HEK293T (cell line): Measurements from ENCODE around the gene PRKCB.

Experiments
- NFRKB ChIP-seq: fragments of 450-650 bp; IDR thresholded peaks from 2 replicates; pipeline ENCODE4 v1.6.1; 2016; ENCODE audit warnings: mild to moderate bottlenecking, moderate library complexity
- ZNF384 ChIP-seq: fragments of 450-650 bp; IDR thresholded peaks from 2 replicates; pipeline ENCODE4 v1.6.1; 2016

DNA sequence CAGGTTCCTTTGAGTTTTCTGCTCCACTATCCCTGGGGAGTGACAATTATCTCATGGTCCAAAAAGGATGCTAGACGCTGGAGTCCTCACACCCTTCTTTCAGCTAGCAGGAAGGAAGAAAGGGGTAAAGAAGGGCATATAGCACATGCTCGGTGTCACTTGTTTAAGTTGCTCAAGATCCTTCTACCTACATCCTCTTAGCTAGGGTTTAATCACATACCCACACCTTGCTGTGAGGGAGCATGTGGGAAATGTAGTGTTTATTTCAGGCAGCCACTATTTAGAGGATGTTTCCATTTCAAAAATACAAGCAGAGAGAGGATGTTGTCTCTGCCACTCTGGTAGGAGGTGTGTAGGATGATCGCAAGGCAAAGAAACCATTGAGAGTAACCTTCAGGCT lies 4.5 kb downstream of the PRKCB start:
- TF ChIP-seq ZNF384 (no peak), NFRKB (no peak)
